Measurements from ENCODE around the gene ADM5. TPM values are rescaled to one million over a fixed set of nuclear protein-coding genes. Genes with fewer than 3 reads are reported as not detected.

Gene ADM5
- total and polyA plus RNA-seq, 7 donors = 0.38 to 1.5 (median 0.58) TPM

GRCh38 chr19:49688531-49689132 lies 762 bp upstream of the ADM5 start:
- H3K4me1 ChIP-seq = peaks cover 13% of the 10 kb centered on the region
- 52 to 60% (median 58%) methylated on average over 12 of the region's 12 CpGs for WGBS, 3 donors
- intact Hi-C loops (cut with DNase I) = loop anchor here in 1 of 2 donors (10.0 kb wide), 1 partner anchor 116 kb away; no protein-coding TSS in a partner anchor
- H3K27me3 ChIP-seq (ENCODE audit: insufficient read depth in 3 of 3, low read length in 2 of 3) = peaks cover 0 to 13% (median 0%) of the 10 kb centered on the region in 3 donors
- no peak overlapping the region for H3K27ac ChIP-seq
- DNase-seq (no peak), ATAC-seq (peak in 3 of 4 donors; percentile 4 to 12 (median 5))
- no peak for TF ChIP-seq CTCF (IDR thresholded peaks at IDR 0.05)
- H3K36me3 ChIP-seq (ENCODE audit: insufficient read depth in 1 of 2, low read depth in 1 of 2) = peaks cover 0 to 43% of the 10 kb centered on the region in 2 donors
- no peak overlapping the region for H3K4me3 ChIP-seq
- H3K9me3 ChIP-seq = no peaks in the 10 kb centered on the region

- 6 to 7% (median 7%) methylated on average over 34 to 39 of the region's 39 CpGs for WGBS, 3 donors
- Histone ChIP-seq H3K27me3 (ENCODE audit: insufficient read depth in 3 of 3, low read length in 2 of 3) (peaks cover 0 to 13% (median 0%) of the 10 kb centered on the region in 3 donors), H3K4me3 (peak overlapping the region; percentile 63), H3K9me3 (no peaks in the 10 kb centered on the region), H3K4me1 (peaks cover 13% of the 10 kb centered on the region), H3K36me3 (ENCODE audit: insufficient read depth in 1 of 2, low read depth in 1 of 2) (peaks cover 0 to 28% of the 10 kb centered on the region in 2 donors), H3K27ac (no peak overlapping the region)
- TF ChIP-seq CTCF (IDR thresholded peaks at IDR 0.05) = peak; percentile 11
- no peak for DNase-seq
- intact Hi-C loops (cut with DNase I) = no loop called here
- peak; percentile 11 to 30 (median 22) for ATAC-seq
Measured at GRCh38 chr19:49690079-49690655, 773 bp downstream of the ADM5 start.

- DNase-seq (peak; percentile 78 to 79), ATAC-seq (peak; percentile 48 to 63 (median 54))
- 1 to 2% (median 1%) methylated on average over 36 to 38 of the region's 38 CpGs for WGBS, 3 donors
- no peak within 1 kb of the TSS for H3K27ac ChIP-seq
- no peaks in the 10 kb centered on the region for H3K9me3 ChIP-seq
- H3K36me3 ChIP-seq (ENCODE audit: insufficient read depth in 1 of 2, low read depth in 1 of 2) = peaks cover 0 to 22% of the 10 kb centered on the region in 2 donors
- H3K4me3 ChIP-seq = peak within 1 kb of the TSS; percentile 63
- H3K4me1 ChIP-seq = peaks cover 13% of the 10 kb centered on the region
- TF ChIP-seq CTCF (IDR thresholded peaks at IDR 0.05) = no peak
- peaks cover 0 to 13% (median 0%) of the 10 kb centered on the region in 3 donors for H3K27me3 ChIP-seq (ENCODE audit: insufficient read depth in 3 of 3, low read length in 2 of 3)
- intact Hi-C loops (cut with DNase I) = no loop called here
Measured at GRCh38 chr19:49690656-49691242, 1.4 kb downstream of the ADM5 start, which contains the start of gene CPT1C. Gene CPT1C (plus strand): TSS chr19:49691116. CDS start chr19:49692253, 1,137 bp downstream.

- intact Hi-C loops (cut with DNase I) = no loop called here
- peak overlapping the region; percentile 63 for H3K4me3 ChIP-seq
- no peaks in the 10 kb centered on the region for H3K9me3 ChIP-seq
- peaks cover 13% of the 10 kb centered on the region for H3K4me1 ChIP-seq
- H3K36me3 ChIP-seq (ENCODE audit: insufficient read depth in 1 of 2, low read depth in 1 of 2) = peaks cover 0 to 15% of the 10 kb centered on the region in 2 donors
- DNase-seq = peak; percentile 68 to 72
- TF ChIP-seq CTCF (IDR thresholded peaks at IDR 0.05) = no peak
- H3K27ac ChIP-seq = no peak overlapping the region
- peak in 2 of 4 donors; percentile 21 to 22 for ATAC-seq
- 15 to 18% (median 18%) methylated on average over 39 of the region's 39 CpGs for WGBS, 3 donors
- peaks cover 0 to 13% (median 0%) of the 10 kb centered on the region in 3 donors for H3K27me3 ChIP-seq (ENCODE audit: insufficient read depth in 3 of 3, low read length in 2 of 3)
Measured at GRCh38 chr19:49691243-49692146, 2.1 kb downstream of the ADM5 start.

Data from psoas muscle (tissue), 8 donors.